ENCODE results near the gene RILPL1.

DNA sequence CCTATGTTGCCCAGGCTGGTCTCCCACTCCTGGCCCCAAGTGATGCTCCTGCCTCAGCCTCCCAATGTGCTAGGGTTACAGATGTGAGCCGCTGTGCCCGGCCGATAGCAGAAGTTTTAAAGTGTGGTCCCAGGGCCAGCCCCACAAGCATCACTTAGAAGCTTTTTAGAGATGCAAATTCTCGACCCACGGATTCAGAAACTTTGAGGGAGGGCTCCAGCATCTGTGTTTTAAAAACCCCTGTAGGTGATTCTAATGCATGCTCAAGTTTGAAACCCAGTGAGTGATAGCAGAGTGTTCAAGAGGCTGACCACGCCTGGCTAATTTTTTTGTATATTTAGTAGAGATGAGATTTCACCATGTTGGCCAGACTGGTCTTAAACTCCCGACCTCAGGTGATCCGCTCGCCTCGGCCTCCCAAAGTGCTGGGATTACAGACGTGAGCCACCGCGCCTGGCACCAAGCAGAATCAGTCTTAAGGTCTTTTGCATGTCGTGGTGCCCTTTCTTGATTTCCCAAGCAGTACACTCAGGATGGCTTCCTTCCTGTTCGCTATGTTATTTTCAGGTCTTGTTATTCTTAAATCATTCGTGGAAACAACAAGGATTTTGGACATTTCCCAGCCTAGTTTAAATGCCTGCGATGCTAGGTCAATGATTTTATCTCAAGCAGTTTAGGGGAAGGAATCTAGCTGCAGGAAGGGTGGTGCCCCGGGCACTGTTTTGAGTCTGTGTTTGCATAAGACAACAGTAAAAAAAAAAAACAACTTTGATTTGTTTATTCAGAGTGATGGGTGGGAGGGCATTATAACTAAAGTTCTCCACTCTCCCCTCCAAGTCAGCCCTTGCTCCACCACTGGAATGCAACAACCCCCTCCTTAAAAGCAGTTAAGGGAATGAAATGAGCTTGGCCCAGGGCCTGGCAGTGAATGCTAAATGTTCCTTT, 87.9 kb downstream of the RILPL1 start:
- TF ChIP-seq EZH2 (IDR thresholded peaks at IDR 0.05; ENCODE audit: insufficient read depth, poor library complexity, severe bottlenecking) (no peak), EZH2phosphoT487 (IDR thresholded peaks at IDR 0.05; ENCODE audit: insufficient read depth, low read depth) (no peak)

Data from GM23248 (cell line).